Measurements from ENCODE around the gene EVL. TPM values are rescaled to one million over a fixed set of nuclear protein-coding genes. Genes with fewer than 3 reads are reported as not detected.

Gene EVL
- polyA plus RNA-seq, 2 of the 4 experiments (the other 2 are of a cell fraction), result 14.8 to 32.9 TPM

GRCh38 chr14:100067971-100068959, 3.0 kb downstream of the EVL start:
- peak in 1 of 2 experiments; percentile 40; a peak in 3 of 6 replicates for ATAC-seq
- WGBS (ENCODE audit: missing lambda C conversion rate), result 90% methylated on average over 18 of the region's 18 CpGs
- POLR2A ChIA-PET, result no interaction called here
- CTCF ChIA-PET, result interaction anchor here (0.7 to 1.7 kb wide), 8 partner anchors 7 to 152 kb away, joined by 3 to 9 read pairs (median 4); no protein-coding TSS in a partner anchor
- Histone ChIP-seq H3K27ac (no peak overlapping the region), H3K4me3 (no peak overlapping the region), H3K4me2 (no peak overlapping the region), H3K4me1 (peaks cover 7% of the 10 kb centered on the region; the same call in 1 of the 3 replicates), H3K9me3 (no peaks in the 10 kb centered on the region)
- TF ChIP-seq ZNF302 (CRISPR knock-in tag; IDR thresholded peaks at IDR 0.05) (no peak), ZFP36 (IDR thresholded peaks at IDR 0.05; ENCODE audit: borderline replicate concordance, partially characterized antibody) (no peak)
- TF ChIP-seq, protein P1, sequence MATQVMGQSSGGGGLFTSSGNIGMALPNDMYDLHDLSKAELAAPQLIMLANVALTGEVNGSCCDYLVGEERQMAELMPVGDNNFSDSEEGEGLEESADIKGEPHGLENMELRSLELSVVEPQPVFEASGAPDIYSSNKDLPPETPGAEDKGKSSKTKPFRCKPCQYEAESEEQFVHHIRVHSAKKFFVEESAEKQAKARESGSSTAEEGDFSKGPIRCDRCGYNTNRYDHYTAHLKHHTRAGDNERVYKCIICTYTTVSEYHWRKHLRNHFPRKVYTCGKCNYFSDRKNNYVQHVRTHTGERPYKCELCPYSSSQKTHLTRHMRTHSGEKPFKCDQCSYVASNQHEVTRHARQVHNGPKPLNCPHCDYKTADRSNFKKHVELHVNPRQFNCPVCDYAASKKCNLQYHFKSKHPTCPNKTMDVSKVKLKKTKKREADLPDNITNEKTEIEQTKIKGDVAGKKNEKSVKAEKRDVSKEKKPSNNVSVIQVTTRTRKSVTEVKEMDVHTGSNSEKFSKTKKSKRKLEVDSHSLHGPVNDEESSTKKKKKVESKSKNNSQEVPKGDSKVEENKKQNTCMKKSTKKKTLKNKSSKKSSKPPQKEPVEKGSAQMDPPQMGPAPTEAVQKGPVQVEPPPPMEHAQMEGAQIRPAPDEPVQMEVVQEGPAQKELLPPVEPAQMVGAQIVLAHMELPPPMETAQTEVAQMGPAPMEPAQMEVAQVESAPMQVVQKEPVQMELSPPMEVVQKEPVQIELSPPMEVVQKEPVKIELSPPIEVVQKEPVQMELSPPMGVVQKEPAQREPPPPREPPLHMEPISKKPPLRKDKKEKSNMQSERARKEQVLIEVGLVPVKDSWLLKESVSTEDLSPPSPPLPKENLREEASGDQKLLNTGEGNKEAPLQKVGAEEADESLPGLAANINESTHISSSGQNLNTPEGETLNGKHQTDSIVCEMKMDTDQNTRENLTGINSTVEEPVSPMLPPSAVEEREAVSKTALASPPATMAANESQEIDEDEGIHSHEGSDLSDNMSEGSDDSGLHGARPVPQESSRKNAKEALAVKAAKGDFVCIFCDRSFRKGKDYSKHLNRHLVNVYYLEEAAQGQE (IDR thresholded peaks at IDR 0.05), result no peak
- TF ChIP-seq, protein P2, sequence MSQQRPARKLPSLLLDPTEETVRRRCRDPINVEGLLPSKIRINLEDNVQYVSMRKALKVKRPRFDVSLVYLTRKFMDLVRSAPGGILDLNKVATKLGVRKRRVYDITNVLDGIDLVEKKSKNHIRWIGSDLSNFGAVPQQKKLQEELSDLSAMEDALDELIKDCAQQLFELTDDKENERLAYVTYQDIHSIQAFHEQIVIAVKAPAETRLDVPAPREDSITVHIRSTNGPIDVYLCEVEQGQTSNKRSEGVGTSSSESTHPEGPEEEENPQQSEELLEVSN (IDR thresholded peaks at IDR 0.05; ENCODE audit: borderline replicate concordance, low read depth), result no peak
- DNase-seq (ENCODE audit: low read depth in 1 of 2, low spot score in 1 of 2), result no peak
- no peak for FAIRE-seq

DNA sequence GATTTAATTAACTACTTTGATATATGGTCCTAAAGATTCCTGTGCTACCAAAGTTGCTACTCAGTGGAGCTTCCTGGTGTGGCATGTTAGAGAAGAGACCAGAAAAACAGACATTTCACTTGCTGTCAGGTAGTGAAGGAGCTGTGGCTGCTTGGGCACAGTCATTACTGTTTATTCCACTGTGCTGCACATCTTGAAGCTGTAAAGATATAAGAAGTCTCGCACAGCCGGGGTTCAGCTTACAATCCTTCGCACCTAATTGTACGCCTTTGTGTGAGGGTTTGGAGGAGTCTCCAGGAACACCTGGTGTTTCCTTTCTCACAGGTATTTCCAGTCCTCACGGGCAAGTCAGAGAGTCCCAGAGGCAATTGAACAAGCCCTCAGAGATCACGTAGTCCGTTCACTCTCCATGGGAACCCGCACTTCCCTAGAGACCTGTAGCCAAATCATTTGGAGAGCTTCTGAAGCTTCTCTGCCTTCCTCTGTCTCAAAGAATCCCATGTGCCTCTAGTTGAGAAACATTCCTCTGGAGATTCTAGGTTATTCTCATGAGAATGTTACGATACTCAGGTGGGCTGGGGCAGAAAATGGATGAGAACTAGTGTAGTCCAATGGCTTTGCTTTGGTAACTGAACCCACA, 4.1 kb downstream of the EVL start:
- Histone ChIP-seq H3K4me3 (no peak overlapping the region), H3K4me2 (no peak overlapping the region), H3K4me1 (peaks cover 7% of the 10 kb centered on the region; the same call in 1 of the 3 replicates), H3K9me3 (no peaks in the 10 kb centered on the region), H3K27ac (no peak overlapping the region)
- no peak for FAIRE-seq
- ChIA-PET CTCF (interaction anchor here (0.7 to 1.7 kb wide), 8 partner anchors 11 to 153 kb away, joined by 3 to 9 read pairs (median 3); no protein-coding TSS in a partner anchor), POLR2A (no interaction called here)
- TF ChIP-seq TFCP2L1 (CRISPR knock-in tag; IDR thresholded peaks at IDR 0.05) (no peak), RCOR1 (IDR thresholded peaks at IDR 0.05; ENCODE audit: low read depth, low read length) (no peak), HES2 (IDR thresholded peaks at IDR 0.05) (no peak), RARB (CRISPR knock-in tag; IDR thresholded peaks at IDR 0.05) (no peak), ZFP36 (IDR thresholded peaks at IDR 0.05; ENCODE audit: borderline replicate concordance, partially characterized antibody) (no peak), SMC3 (IDR thresholded peaks at IDR 0.05) (no peak), USF2 (IDR thresholded peaks at IDR 0.05) (no peak), KDM1A (IDR thresholded peaks at IDR 0.05; ENCODE audit: low read depth) (no peak), KDM5A (IDR thresholded peaks at IDR 0.05) (no peak), MAZ (IDR thresholded peaks at IDR 0.05; ENCODE audit: borderline replicate concordance, low read depth, low read length) (no peak), JUNB (IDR thresholded peaks at IDR 0.05) (no peak), NFE2L2 (conservative IDR thresholded peaks at IDR 0.05; ENCODE audit: low read length) (no peak)
- TF ChIP-seq, protein P2 (IDR thresholded peaks at IDR 0.05; ENCODE audit: borderline replicate concordance, low read depth), result no peak
- DNase-seq (ENCODE audit: low read depth in 1 of 2, low spot score in 1 of 2), result no peak
- WGBS (ENCODE audit: missing lambda C conversion rate), result 97% methylated on average over 9 of the region's 9 CpGs
- ATAC-seq, result no peak
